Renal cortical epithelial cell (primary cell): ENCODE measurements around the gene INAVA. TPM values are rescaled to one million over a fixed set of nuclear protein-coding genes. Genes with fewer than 3 reads are reported as not detected.
A peak's percentile ranks its signal among the peaks of the same experiment; 100 is the strongest.

Experiments
- DNase-seq: peaks from one replicate; pipeline ENCODE4 v3.0.0-alpha.2; 2011; ENCODE audit warnings: low read depth
- total RNA-seq: library from RNA; depleted of rRNA; stranded (reverse); fragments of >200 nt; gene quantifications from 2 replicates; pipeline ENCODE4 v1.2.3, GENCODE V29; 2014

Gene INAVA
- total RNA-seq, 1 donor from 2014 or later = 28.1 TPM

DNA sequence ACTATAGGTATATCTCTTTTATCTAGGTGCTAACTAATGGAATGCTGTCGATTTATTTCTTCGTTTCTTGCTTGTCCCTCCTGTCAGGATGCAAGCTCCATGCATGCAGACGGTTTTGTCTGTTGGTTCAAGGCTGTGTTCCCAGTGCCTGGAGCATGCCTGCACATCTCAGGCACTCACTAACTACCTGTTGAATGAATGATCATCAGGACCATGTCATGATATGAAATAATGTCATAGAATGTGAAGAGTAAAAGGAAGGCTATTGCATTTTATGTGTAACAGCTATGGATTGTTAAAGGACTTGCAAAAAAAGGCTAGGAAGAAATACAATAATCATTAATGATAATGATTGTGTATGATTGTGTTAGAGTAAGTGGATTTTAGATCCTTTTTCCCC lies 17.7 kb upstream of the INAVA start:
- no peak for DNase-seq

- no peak for DNase-seq
These were observed 16.7 kb upstream of the INAVA start for GRCh38 chr1:200877839-200878551.

DNA sequence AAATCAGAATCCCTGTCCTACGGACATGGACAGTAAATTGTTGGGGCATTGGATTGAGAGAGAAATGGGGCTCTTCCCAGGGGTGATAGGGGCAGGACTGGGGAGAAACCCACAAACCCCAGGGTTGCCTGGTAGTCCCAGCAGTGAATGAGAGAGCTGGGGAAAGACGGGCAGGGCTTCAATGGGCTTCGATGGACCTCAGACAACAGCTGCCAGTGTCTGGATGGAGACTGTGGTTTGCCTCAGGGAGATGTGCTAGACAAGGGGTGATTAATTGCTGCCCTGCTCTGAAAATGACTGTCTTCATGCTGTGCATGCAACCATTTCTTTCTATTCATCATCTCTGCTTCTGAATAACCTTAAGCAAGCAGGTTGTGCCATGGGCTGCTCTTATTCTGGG lies 14.5 kb upstream of the INAVA start:
- no peak for DNase-seq

DNA sequence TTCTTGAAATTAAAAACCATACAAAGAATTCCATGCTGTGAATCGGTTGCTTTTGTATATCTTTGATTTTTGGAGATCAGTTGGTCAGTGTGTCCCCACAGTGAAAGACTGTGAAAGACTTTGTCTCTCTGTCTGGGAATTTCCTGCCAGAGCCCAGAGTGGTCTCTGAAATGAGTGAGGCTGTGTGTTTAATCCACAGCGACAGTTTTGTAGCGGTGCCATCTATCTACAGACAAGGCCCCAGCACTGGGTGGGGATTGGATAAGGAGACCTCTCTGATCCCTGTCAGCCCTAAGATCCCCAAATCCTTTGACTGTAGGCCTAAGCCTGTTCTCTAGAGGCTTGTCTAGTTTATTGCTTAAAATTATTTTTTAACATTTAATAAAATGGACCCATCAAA lies 11.6 kb upstream of the INAVA start:
- DNase-seq = no peak

GRCh38 chr1:200885623-200886402 lies 8.9 kb upstream of the INAVA start:
- DNase-seq = no peak

DNA sequence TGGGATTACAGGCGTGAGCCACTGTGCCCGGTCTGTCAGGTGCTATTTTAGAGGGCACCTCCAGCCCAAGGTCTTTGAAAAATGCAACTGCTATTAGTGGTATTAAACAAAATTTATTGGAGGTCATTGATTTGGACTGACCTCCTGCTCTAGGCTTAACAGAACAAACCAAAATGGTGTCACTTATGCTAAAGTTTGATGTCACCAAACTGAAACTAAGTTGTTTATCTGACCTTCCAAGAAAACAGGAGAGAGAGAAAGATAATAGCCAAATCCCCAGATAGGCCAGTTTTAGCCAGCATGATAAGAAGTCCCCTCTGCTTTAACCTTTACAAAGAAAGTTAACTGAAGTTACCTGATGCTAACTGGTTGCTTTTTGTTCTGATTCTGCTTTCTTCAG lies 8.1 kb upstream of the INAVA start:
- no peak for DNase-seq

DNA sequence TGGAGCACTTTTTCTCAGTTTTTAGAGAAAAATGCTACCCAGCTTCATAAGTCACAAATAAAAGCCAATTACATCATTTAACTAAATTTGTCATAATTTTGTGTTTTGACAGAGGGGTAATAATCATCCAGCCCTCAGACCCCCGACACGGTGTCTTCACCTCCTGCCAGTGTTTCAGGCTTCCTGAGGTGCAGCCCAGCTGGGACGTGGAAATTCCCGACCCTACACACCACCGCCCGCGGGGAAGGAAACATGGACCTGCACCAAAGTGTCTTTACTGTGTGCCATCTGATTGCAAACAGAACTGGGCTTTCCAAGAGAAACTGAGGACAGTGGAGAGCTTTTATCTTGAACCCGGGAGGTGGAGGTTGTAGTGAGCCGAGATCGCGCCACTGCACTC lies 7.7 kb upstream of the INAVA start:
- no peak for DNase-seq

- no peak for DNase-seq
These were observed 6.8 kb upstream of the INAVA start for GRCh38 chr1:200887772-200888348.

DNA sequence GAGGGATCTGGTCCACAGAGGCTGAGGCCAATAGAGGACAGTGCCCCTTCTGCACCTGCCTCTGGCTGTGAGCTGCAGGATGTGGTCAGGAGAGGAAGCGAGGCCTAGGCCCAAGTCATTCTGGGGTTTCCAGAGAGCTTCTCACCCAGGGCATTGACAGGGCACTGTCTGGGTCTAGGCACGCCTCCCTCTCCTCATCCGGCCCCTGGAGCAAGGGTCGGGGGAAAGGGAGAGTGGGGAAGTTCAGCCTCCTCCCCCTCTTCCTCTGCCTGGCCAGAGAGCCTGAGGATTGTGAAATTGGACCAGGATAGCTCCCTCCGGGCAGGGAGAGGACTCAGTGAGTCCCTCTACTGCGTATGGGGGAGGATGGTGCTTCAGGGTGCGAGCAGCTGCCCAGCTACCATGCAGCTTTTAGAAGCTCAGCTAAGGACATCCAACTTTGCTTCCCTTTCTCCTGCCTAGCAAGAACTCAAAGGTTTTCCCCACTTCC lies 6.3 kb upstream of the INAVA start:
- DNase-seq = peak; percentile 79

- peak; percentile 39 for DNase-seq
These were observed 5.1 kb upstream of the INAVA start for GRCh38 chr1:200889571-200889970.

- no peak for DNase-seq
These were observed 4.7 kb upstream of the INAVA start for GRCh38 chr1:200890027-200890426.

GRCh38 chr1:200890818-200891773 lies 3.6 kb upstream of the INAVA start:
- DNase-seq = peak; percentile 45

DNA sequence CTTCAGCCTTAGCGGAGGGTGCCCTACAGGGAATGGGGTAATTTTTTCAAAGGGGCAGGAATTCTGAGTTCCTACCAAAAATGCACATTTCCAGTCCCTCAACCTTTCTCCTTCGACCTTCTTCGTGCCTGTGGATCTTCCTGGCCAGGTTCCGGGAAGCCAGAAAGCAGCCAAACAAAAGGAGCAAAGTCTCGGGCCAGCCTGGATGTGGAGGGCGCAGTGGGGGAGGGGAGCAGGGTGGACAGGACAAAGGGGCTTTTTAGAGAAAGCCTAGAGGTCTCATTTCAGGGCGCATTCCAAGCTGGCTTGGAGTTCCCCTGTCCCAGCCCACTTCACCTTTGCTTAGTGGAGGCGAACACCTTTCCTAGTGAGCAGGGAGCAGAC lies 2.9 kb upstream of the INAVA start:
- no peak for DNase-seq

GRCh38 chr1:200892546-200892945 lies 2.2 kb upstream of the INAVA start:
- DNase-seq = no peak

DNA sequence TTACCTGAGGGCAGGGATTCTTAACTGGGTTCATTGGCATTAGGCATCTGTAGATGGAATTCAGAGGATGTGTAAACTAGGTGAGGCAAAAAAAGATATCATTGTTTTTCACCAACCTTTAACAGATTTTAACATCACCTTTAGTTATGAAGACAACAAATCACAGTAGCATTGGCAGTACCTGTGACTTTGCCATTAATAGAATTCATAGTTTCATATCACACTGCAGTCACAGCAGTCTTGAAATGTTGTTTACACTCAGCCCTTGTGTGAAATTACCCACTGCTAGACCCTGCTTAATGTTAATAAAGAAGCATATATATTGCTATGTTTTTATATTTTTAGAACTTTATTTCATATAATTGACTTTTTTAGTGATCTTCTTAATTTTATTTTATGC lies 1.7 kb upstream of the INAVA start:
- DNase-seq = no peak

- peak; percentile 40 for DNase-seq
These were observed 1.2 kb upstream of the INAVA start for GRCh38 chr1:200893411-200893901.

DNA sequence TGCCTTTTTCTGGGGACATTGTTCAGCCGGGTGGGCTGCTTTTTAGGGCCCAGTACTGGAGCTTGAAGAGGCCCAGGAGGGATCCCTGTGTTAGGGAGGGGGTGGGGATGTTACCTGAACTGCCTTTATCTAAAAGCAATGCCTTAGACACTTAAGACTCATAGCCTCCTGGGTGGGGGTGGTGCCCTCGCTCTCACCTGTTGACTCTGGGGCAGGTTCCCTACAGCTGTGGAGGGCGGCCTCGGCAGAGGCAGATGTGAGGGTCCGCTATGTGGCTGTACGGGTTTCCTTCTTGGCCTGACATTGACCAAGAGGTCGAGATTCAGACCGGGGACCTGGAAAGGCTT lies 716 bp downstream of the INAVA start:
- DNase-seq = no peak

DNA sequence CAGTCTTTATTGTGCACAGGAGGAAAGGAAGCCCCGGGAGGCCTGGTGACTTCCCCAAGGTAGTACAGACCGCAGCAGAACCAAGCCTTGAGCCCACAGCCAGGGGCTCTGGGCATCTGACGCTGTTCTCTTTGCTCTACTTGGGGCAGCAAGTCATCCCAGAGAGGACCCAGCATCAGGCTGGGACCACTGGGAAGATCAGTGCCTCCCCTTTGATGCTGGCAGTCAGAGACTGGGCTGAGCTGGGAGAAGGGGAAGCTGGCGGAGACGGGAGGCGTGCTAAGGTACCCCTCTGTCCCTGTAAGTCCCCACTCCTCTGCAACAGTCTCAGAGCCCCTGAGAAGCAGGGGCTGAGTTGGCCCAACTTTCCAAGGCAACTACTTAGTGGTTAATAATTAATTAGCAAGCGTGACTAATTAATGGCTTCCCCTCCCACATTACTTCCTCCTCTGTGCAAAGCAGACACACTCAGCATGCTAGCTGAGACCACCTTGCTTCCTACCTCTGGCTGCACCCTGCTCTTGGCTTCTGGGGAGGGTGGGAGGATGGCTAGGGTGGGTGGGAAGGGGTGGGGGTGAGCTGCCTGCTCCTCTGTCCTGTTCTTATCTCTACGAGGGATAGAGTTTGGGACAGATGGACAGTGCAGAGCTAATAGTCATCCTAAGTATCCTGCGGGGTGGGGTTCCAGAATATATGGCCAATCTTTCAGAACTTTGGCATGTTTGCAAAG lies 1.3 kb downstream of the INAVA start:
- peak; percentile 86 for DNase-seq

DNA sequence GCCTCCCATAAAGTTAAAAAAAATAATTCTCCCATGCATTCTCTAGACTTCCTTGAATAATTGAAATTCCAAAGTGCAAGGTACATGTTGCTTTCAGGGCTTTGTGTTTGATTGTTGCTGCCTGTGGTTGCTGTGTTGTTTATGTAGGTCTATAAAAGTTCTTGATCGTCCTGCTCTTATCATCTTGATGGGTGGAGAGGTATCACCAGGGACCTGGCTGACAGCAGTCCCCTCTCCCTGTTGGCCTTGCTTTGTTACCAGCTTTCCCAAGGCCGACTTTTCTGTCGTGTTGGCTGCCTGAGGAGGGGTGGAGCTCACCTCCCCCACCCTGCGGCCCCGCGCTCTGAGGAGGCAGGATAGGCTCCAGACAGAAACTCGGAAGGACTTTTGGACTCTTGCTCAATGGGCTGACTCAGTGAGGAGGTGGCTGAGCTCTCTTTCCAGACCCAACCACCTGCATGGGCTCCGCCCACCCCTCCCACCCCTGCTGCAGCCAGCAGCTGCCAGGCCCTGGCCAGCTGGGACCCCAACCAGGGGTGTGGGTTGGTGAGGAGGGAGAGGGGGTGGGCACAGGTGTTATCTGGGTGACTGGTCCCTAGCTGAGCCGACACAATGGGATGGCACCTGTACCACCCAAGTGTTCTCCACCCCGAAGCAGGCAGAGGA lies 2.0 kb downstream of the INAVA start:
- DNase-seq = peak; percentile 94

DNA sequence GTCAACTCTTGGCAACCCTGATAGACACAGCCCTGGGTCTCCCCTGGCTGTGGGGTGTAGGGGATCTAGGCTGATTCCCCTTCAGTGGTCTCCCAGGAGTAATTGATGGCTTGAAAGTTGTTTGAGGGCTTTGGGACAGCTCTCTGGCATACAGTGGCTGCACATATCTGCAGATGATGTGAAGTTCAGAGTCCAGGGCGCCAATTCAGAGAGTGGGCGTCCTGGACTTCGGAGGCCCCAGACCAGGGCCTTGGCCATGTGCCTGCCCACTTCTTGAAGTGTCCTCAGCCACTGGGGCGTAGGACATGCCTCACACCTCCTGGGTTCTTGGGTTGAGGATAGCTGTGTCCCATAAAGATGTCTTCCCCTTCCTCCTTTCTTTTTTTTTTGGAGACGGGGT lies 2.6 kb downstream of the INAVA start:
- no peak for DNase-seq

- no peak for DNase-seq
These were observed 4.3 kb downstream of the INAVA start for GRCh38 chr1:200899015-200899386.
